HepG2 (cell line): ENCODE data around the gene ANKRD11. TPM values are rescaled to one million over a fixed set of nuclear protein-coding genes. Genes with fewer than 3 reads are reported as not detected.

Experiments
- ATAC-seq: fragments of 200-7000 bp; cut with Tn5 transposase; 3 replicates; pipeline ENCODE4 v1.9.1; 2020; ENCODE audit warnings: mild to moderate bottlenecking, moderate library complexity
- BruUV-seq: library from RNA; stranded (reverse); fragments of 400-500 nt; replicated peaks from 2 replicates; lab custom pipeline; 2021; lab: Mats Ljungman, UMichigan
- CTCF ChIA-PET: fragments of 300-600 bp; formaldehyde crosslinking; extraction: SDS; loops from one replicate; lab custom pipeline; 2021; ENCODE audit warnings: low total read pairs, inconsistent platforms, low intra/inter-chr PET ratio; lab: Yijun Ruan, JAX
- POLR2A ChIA-PET: fragments of 350-600 bp; sonication (Branson Sonifier 250); formaldehyde crosslinking; loops from one replicate; lab custom pipeline; 2020; ENCODE audit warnings: antibody characterized with exemption, inconsistent platforms; lab: Yijun Ruan, JAX
- DNase-seq: peaks from one replicate; pipeline ENCODE4 v3.0.0-alpha.2; 2015; ENCODE audit warnings: low spot score
- FAIRE-seq: peaks from 3 replicates; lab custom pipeline; 2011; peaks lifted over from hg19 to GRCh38; lab: Jason Lieb, UNC
- H2AFZ ChIP-seq: one replicate; pipeline ENCODE4 v1.6.1; 2011; ENCODE audit warnings: low read length, inconsistent platforms
- H3K27ac ChIP-seq: fragments of 300-600 bp; 3 replicates; pipeline ENCODE4 v1.8.0; 2011; ENCODE audit warnings: mixed run types, mild to moderate bottlenecking, mixed read lengths, low read length, inconsistent platforms; ENCODE audit not compliant: insufficient read depth; ENCODE audit errors: extremely low read length
- H3K27me3 ChIP-seq, 2 experiments: fragments of 200-600 bp in 1 of 2; 2 replicates in 1 of 2; 3 replicates in 1 of 2; pipeline versions ENCODE4 v1.6.0 to v1.8.0; 2011; ENCODE audit warnings: low read length in 2 of 2, mild to moderate bottlenecking in 2 of 2, moderate library complexity in 2 of 2, inconsistent platforms in 1 of 2; ENCODE audit not compliant: insufficient read depth in 2 of 2, control insufficient read depth in 1 of 2
- H3K36me3 ChIP-seq, 2 experiments: fragments of 200-600 bp in 1 of 2; replicated peaks in 1 of 2; 2 replicates in 1 of 2; 3 replicates in 1 of 2; pipeline versions ENCODE4 v1.5.1 to v1.8.0; 2011; ENCODE audit warnings: low read length in 2 of 2, inconsistent platforms in 1 of 2; ENCODE audit not compliant: insufficient read depth in 2 of 2, control insufficient read depth in 1 of 2
- H3K4me1 ChIP-seq: 2 replicates; pipeline ENCODE4 v1.5.1; 2012; ENCODE audit warnings: low read length, inconsistent platforms; ENCODE audit not compliant: insufficient read depth
- H3K4me2 ChIP-seq: 2 replicates; pipeline ENCODE4 v1.6.0; 2011; ENCODE audit warnings: low read depth, low read length, inconsistent platforms
- H3K4me3 ChIP-seq, 3 experiments: fragments of 200-600 bp in 1 of 3; sonication (generic), shearing (Covaris generic) in 1 of 3; replicated peaks in 1 of 3; 2 replicates each; pipeline ENCODE4 v1.5.1; 2011 to 2016; ENCODE audit warnings: low read length in 3 of 3, inconsistent platforms in 2 of 3, low read depth in 2 of 3, mild to moderate bottlenecking in 2 of 3, control low read depth in 1 of 3, mixed read lengths in 1 of 3; ENCODE audit not compliant: insufficient read depth in 1 of 3
- H3K79me2 ChIP-seq: one replicate; pipeline ENCODE4 v1.6.1; 2011; ENCODE audit warnings: low read length, inconsistent platforms; ENCODE audit not compliant: insufficient read depth
- H3K9ac ChIP-seq: 2 replicates; pipeline ENCODE4 v1.6.0; 2011; ENCODE audit warnings: mild to moderate bottlenecking, low read depth, low read length, inconsistent platforms; ENCODE audit not compliant: insufficient read depth
- H3K9me3 ChIP-seq: 2 replicates; pipeline ENCODE4 v1.5.1; 2012; ENCODE audit warnings: mild to moderate bottlenecking, low read length
- H4K20me1 ChIP-seq: 2 replicates; pipeline ENCODE4 v1.6.0; 2011; ENCODE audit warnings: inconsistent platforms, mild to moderate bottlenecking, low read length, moderate library complexity; ENCODE audit not compliant: insufficient read depth
- ASH2L ChIP-seq: fragments of 300-600, 200-600 bp; sonication (generic); IDR thresholded peaks from 2 replicates; pipeline ENCODE4 v1.7.0; 2017; ENCODE audit warnings: low read depth, mild to moderate bottlenecking, moderate library complexity, mixed read lengths, low read length; ENCODE audit not compliant: insufficient read length
- DMAP1 ChIP-seq: IDR thresholded peaks from 2 replicates; pipeline ENCODE4 v1.6.1; 2016
- HNF4G ChIP-seq, 2 experiments: sonication (generic) in 1 of 2; formaldehyde crosslinking in 1 of 2; IDR thresholded peaks; 2 replicates each; pipeline versions ENCODE4 v1.4.0 to v1.6.1; 2011 to 2020; ENCODE audit warnings: borderline replicate concordance in 2 of 2, low read depth in 2 of 2, mild to moderate bottlenecking in 2 of 2, low read length in 1 of 2, missing genetic modification reagents in 1 of 2, moderate library complexity in 1 of 2
- KDM5B ChIP-seq: sonication (generic); formaldehyde crosslinking; IDR thresholded peaks from 2 replicates; pipeline ENCODE4 v1.4.0; 2020; ENCODE audit warnings: missing genetic modification reagents, mild to moderate bottlenecking, borderline replicate concordance
- MED13 ChIP-seq: sonication (generic); formaldehyde crosslinking; IDR thresholded peaks from 2 replicates; pipeline ENCODE4 v1.5.0; 2020; ENCODE audit warnings: missing genetic modification reagents
- NFYC ChIP-seq: IDR thresholded peaks from 2 replicates; pipeline ENCODE4 v1.6.1; 2016; ENCODE audit warnings: missing genetic modification reagents, missing compliant biosample characterization
- PREB ChIP-seq: sonication (generic); formaldehyde crosslinking; IDR thresholded peaks from 2 replicates; pipeline ENCODE4 v1.4.0; 2020; ENCODE audit warnings: missing genetic modification reagents
- SP4 ChIP-seq: sonication (generic); formaldehyde crosslinking; IDR thresholded peaks from 2 replicates; pipeline ENCODE4 v1.8.1; 2023; ENCODE audit warnings: mild to moderate bottlenecking, missing genetic modification reagents
- SRSF4 ChIP-seq: fragments of 200-400 bp; formaldehyde crosslinking; IDR thresholded peaks from one replicate; pipeline ENCODE4 v1.6.1; 2018; ENCODE audit warnings: mild to moderate bottlenecking, low read depth, low read length, moderate library complexity; ENCODE audit not compliant: poor library complexity, severe bottlenecking
- ZKSCAN1 ChIP-seq: fragments of 150-350 bp; IDR thresholded peaks from 2 replicates; pipeline ENCODE4 v1.6.1; 2014; ENCODE audit warnings: low read length
- ZNF17 ChIP-seq: sonication (generic); formaldehyde crosslinking; IDR thresholded peaks from 2 replicates; pipeline ENCODE4 v1.5.0; 2020; ENCODE audit warnings: mild to moderate bottlenecking, missing genetic modification reagents
- ZNF331 ChIP-seq: sonication (generic); formaldehyde crosslinking; IDR thresholded peaks from 2 replicates; pipeline ENCODE4 v1.4.0; 2020; ENCODE audit warnings: missing genetic modification reagents
- ZNF468 ChIP-seq: sonication (generic); formaldehyde crosslinking; IDR thresholded peaks from 2 replicates; pipeline ENCODE4 v1.8.0; 2022; ENCODE audit warnings: mild to moderate bottlenecking, moderate library complexity, missing genetic modification reagents
- WGBS: methylation state at CpG from one replicate; pipeline ENCODE4 v1.1.6; 2017; ENCODE audit warnings: low lambda C conversion rate; 5-methylcytosine and 5-hydroxymethylcytosine counted together
- in situ Hi-C: cut with HindIII; loops from 2 replicates; pipeline ENCODE4 v1.10.0; 2017; ENCODE audit warnings: low pct_unique_long_range_greater_than_20kb; ENCODE audit not compliant: extremely low pct_ligation_motif_present
- intact Hi-C: fragments of 100-400 bp; cut with micrococcal nuclease; formaldehyde crosslinking; loops from one replicate; pipeline ENCODE4 v1.10.0; 2022; ENCODE audit not compliant: unreplicated experiment
- polyA plus RNA-seq, 8 experiments: library from polyadenylated mRNA; depleted of rRNA in 3 of 8; stranded (reverse) in 7 of 8; unstranded in 1 of 8; fragments of >200 nt; fragmentation: Illumina TruSeq in 4 of 8; extraction: Trizol in 4 of 8; gene quantifications; 2 replicates each; pipeline versions ENCODE4 v1.2.1 to v1.2.3, GENCODE V29; 2011 to 2016; ENCODE audit warnings: low read depth in 4 of 8, missing spikeins in 1 of 8, mixed read lengths in 1 of 8; ENCODE audit not compliant: insufficient read depth in 1 of 8
- total RNA-seq, 5 experiments: library from RNA; depleted of rRNA; stranded (reverse); fragments of >200 nt; fragmentation: Illumina TruSeq; extraction: Trizol; gene quantifications; 2 replicates each; pipeline ENCODE4 v1.2.3, GENCODE V29; 2016; ENCODE audit warnings: low read depth in 1 of 5

Gene ANKRD11
- total and polyA plus RNA-seq, 2 of the 13 experiments (the other 11 are each of a cell fraction or from before 2014, with no cell fraction given) = 21.4 to 38.4 TPM

GRCh38 chr16:89436366-89436765, 54.0 kb downstream of the ANKRD11 start:
- TF ChIP-seq ZNF17 = no peak
- no peak for TF ChIP-seq ZNF468 (CRISPR knock-in tag)
- TF ChIP-seq ASH2L = no peak
- no peak for TF ChIP-seq SRSF4
- no peak for TF ChIP-seq KDM5B (CRISPR knock-in tag)
- TF ChIP-seq SP4 = no peak
- no peak for TF ChIP-seq DMAP1 (CRISPR knock-in tag)
- TF ChIP-seq HNF4G (IDR thresholded peaks at IDR 0.05; ENCODE audit: borderline replicate concordance, low read depth, low read length) = no peak
- no peak for TF ChIP-seq HNF4G (CRISPR knock-in tag; IDR thresholded peaks at IDR 0.05; ENCODE audit: borderline replicate concordance, low read depth)
- no peak for TF ChIP-seq ZKSCAN1
- TF ChIP-seq NFYC (CRISPR knock-in tag) = no peak
- TF ChIP-seq ZNF331 (CRISPR knock-in tag) = no peak
- no peak for TF ChIP-seq PREB (CRISPR knock-in tag)
- TF ChIP-seq MED13 = no peak
- TF ChIP-seq, all 625 proteins: peak for 0
- intact Hi-C loops = no loop called here

More at GRCh38 chr16:89436366-89436765, 54.0 kb downstream of the ANKRD11 start:
- no peak for ATAC-seq
- 94% methylated on average over 10 of the region's 10 CpGs for WGBS
- ChIA-PET POLR2A (no interaction called here), CTCF (no interaction called here)
- Histone ChIP-seq H3K9me3 (no peaks in the 10 kb centered on the region), H3K27me3 (no peaks in the 10 kb centered on the region), H3K4me1 (peaks cover 78% of the 10 kb centered on the region), H2AFZ (no peak overlapping the region), H4K20me1 (peaks cover 100% of the 10 kb centered on the region), H3K4me3 (no peak overlapping the region), H3K9ac (no peak overlapping the region), H3K27ac (no peak overlapping the region), H3K79me2 (peaks cover 99% of the 10 kb centered on the region), H3K4me2 (no peak overlapping the region), H3K36me3 (peaks cover 13 to 33% of the 10 kb centered on the region in 2 experiments)
- in situ Hi-C loops = no loop called here
- no peak for FAIRE-seq
- no TSS peak for BruUV-seq
- DNase-seq = no peak
